ENCODE measurements around the gene CFAP43. TPM values are rescaled to one million over a fixed set of nuclear protein-coding genes. Genes with fewer than 3 reads are reported as not detected.

Gene CFAP43
- total and polyA plus RNA-seq, 9 of the 15 experiments (the other 6 are each of a cell fraction or from before 2014, with no cell fraction given), result 0.07 to 0.86 (median 0.11) TPM; not detected in 1

DNA sequence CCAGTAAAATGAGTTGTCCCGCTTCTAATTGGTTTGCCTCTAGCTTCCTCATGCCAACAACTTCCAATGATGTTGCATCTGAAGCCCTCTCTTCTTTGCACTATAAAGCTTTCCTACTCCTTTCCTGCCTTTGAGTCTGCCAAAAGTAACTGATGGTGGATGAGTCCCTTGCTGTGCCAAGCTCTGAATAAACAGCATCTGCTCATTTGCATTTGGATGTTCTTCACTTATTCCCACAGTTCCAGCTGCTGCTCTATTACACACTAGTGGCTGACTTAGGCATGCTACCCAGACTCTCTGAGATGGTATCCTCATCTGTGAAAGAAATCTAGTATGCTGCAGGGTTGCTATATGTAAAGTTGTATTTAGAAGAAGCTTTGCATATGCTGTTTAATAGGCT, 85.3 kb downstream of the CFAP43 start:
- Histone ChIP-seq H4K20me1 (replicated peaks; ENCODE audit: control insufficient read depth, insufficient read depth, low read length) (no peaks in the 10 kb centered on the region), H3K79me2 (ENCODE audit: control insufficient read depth, insufficient read depth, low read length) (no peaks in the 10 kb centered on the region), H3K36me3 (ENCODE audit: control insufficient read depth, insufficient read depth, low read length) (no peaks in the 10 kb centered on the region), H3K9ac (ENCODE audit: insufficient read depth in 1 of 2, low read depth in 2 of 2, low read length in 2 of 2) (no peak overlapping the region), H3K9me3 (replicated peaks; ENCODE audit: control insufficient read depth, insufficient read depth, low read depth, low read length) (no peaks in the 10 kb centered on the region), H3K27ac (ENCODE audit: extremely low read depth, low read depth, low read length) (no peak overlapping the region), H3K9me1 (ENCODE audit: control insufficient read depth, insufficient read depth, low read length) (no peaks in the 10 kb centered on the region), H2AFZ (ENCODE audit: low read depth, low read length) (no peak overlapping the region), H3K27me3 (ENCODE audit: control insufficient read depth in 2 of 2, insufficient read depth in 2 of 2, low read length in 2 of 2) (no peaks in the 10 kb centered on the region; a peak in 1 of 5 replicates), H3K4me3 (no peak overlapping the region), H3K4me2 (ENCODE audit: insufficient read depth, low read length) (no peak overlapping the region), H3K4me1 (replicated peaks in 1 of 2; ENCODE audit: control insufficient read depth in 2 of 2, insufficient read depth in 2 of 2, low read length in 2 of 2) (no peaks in the 10 kb centered on the region)
- FAIRE-seq (no peak), DNase-seq (ENCODE audit: extremely low read depth in 1 of 4, low spot score in 3 of 4) (no peak), ATAC-seq (no peak)
- WGBS (ENCODE audit: insufficient coverage, low coverage, missing lambda C conversion rate), result 0% methylated on average over 1 of the region's 1 CpG
- ChIA-PET POLR2A (interaction anchor here (1.4 kb wide), 1 partner anchor 17 kb away, joined by 3 read pairs; no protein-coding TSS in a partner anchor), CTCF (ENCODE audit: low intra/inter-chr PET ratio) (no interaction called here)
- in situ Hi-C loops (cut with MboI) (no loop called here), intact Hi-C loops (cut with micrococcal nuclease) (no loop called here)
- BruUV-seq (replicated peaks), result no TSS peak
- no peak for TF ChIP-seq LARP7 (IDR thresholded peaks at IDR 0.05)
- TF ChIP-seq ZSCAN32 (CRISPR knock-in tag; IDR thresholded peaks at IDR 0.05), result no peak
- TF ChIP-seq, protein P1, sequence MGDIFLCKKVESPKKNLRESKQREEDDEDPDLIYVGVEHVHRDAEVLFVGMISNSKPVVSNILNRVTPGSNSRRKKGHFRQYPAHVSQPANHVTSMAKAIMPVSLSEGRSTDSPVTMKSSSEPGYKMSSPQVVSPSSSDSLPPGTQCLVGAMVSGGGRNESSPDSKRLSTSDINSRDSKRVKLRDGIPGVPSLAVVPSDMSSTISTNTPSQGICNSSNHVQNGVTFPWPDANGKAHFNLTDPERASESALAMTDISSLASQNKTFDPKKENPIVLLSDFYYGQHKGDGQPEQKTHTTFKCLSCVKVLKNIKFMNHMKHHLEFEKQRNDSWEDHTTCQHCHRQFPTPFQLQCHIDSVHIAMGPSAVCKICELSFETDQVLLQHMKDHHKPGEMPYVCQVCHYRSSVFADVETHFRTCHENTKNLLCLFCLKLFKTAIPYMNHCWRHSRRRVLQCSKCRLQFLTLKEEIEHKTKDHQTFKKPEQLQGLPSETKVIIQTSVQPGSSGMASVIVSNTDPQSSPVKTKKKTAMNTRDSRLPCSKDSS (IDR thresholded peaks at IDR 0.05; ENCODE audit: low read depth, partially characterized antibody), result no peak
- TF ChIP-seq VEZF1 (CRISPR knock-in tag; IDR thresholded peaks at IDR 0.05), result no peak
- TF ChIP-seq, protein P2, sequence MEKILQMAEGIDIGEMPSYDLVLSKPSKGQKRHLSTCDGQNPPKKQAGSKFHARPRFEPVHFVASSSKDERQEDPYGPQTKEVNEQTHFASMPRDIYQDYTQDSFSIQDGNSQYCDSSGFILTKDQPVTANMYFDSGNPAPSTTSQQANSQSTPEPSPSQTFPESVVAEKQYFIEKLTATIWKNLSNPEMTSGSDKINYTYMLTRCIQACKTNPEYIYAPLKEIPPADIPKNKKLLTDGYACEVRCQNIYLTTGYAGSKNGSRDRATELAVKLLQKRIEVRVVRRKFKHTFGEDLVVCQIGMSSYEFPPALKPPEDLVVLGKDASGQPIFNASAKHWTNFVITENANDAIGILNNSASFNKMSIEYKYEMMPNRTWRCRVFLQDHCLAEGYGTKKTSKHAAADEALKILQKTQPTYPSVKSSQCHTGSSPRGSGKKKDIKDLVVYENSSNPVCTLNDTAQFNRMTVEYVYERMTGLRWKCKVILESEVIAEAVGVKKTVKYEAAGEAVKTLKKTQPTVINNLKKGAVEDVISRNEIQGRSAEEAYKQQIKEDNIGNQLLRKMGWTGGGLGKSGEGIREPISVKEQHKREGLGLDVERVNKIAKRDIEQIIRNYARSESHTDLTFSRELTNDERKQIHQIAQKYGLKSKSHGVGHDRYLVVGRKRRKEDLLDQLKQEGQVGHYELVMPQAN (IDR thresholded peaks at IDR 0.05; ENCODE audit: borderline replicate concordance), result no peak
- TF ChIP-seq, protein P3, sequence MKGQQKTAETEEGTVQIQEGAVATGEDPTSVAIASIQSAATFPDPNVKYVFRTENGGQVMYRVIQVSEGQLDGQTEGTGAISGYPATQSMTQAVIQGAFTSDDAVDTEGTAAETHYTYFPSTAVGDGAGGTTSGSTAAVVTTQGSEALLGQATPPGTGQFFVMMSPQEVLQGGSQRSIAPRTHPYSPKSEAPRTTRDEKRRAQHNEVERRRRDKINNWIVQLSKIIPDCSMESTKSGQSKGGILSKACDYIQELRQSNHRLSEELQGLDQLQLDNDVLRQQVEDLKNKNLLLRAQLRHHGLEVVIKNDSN (CRISPR knock-in tag; IDR thresholded peaks at IDR 0.05), result no peak
- TF ChIP-seq RBFOX2 (IDR thresholded peaks at IDR 0.05; ENCODE audit: low read depth, low read length), result no peak
- TF ChIP-seq KDM5B (IDR thresholded peaks at IDR 0.05; ENCODE audit: insufficient replicate concordance, low read depth, low read length), result no peak
- no peak for TF ChIP-seq HDAC1 (IDR thresholded peaks at IDR 0.05)
- no peak for TF ChIP-seq RNF2 (IDR thresholded peaks at IDR 0.05)
- no peak for TF ChIP-seq ZNF764 (CRISPR knock-in tag; IDR thresholded peaks at IDR 0.05; ENCODE audit: low read depth)
- TF ChIP-seq KAT8 (IDR thresholded peaks at IDR 0.05; ENCODE audit: low read depth), result no peak
- TF ChIP-seq STAG1 (CRISPR knock-in tag; IDR thresholded peaks at IDR 0.05; ENCODE audit: borderline replicate concordance), result no peak
- TF ChIP-seq, protein P4, sequence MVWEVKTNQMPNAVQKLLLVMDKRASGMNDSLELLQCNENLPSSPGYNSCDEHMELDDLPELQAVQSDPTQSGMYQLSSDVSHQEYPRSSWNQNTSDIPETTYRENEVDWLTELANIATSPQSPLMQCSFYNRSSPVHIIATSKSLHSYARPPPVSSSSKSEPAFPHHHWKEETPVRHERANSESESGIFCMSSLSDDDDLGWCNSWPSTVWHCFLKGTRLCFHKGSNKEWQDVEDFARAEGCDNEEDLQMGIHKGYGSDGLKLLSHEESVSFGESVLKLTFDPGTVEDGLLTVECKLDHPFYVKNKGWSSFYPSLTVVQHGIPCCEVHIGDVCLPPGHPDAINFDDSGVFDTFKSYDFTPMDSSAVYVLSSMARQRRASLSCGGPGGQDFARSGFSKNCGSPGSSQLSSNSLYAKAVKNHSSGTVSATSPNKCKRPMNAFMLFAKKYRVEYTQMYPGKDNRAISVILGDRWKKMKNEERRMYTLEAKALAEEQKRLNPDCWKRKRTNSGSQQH (CRISPR knock-in tag; IDR thresholded peaks at IDR 0.05), result no peak
- no peak for TF ChIP-seq MYBL2 (IDR thresholded peaks at IDR 0.05; ENCODE audit: low read depth)
- TF ChIP-seq MYBL2 (CRISPR knock-in tag; IDR thresholded peaks at IDR 0.05; ENCODE audit: borderline replicate concordance), result no peak
- no peak for TF ChIP-seq GABPB2 (CRISPR knock-in tag; conservative IDR thresholded peaks at IDR 0.05)
